Measurements from ENCODE around the gene HERC4.

DNA sequence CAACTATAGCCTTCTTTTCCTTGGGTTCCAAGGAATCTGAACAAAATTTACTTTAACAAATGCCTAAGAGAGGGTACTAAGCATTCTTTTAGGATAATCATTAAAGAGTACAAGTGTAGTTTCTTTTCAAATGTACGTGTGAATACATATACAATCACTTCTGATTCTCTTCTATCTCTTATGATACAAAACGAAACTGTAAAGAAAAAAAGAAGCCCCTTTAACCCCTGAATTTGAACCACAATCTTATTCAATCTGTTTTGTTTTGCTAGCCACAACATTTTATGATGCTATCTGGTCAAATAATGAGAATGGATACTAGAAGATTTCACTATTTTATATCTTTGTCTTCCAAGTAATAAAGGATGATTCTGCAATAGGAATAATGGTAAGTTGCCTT, 141.9 kb downstream of the HERC4 start:
- TF ChIP-seq TAF1 (IDR thresholded peaks at IDR 0.05; ENCODE audit: low read depth, low read length) (no peak), POLR2A (IDR thresholded peaks at IDR 0.05; ENCODE audit: low read depth, low read length) (no peak)

Measured in GM12891 (cell line).